Neural progenitor cell (in vitro differentiated cells): ENCODE measurements around the gene VPS26A. TPM values are rescaled to one million over a fixed set of nuclear protein-coding genes. Genes with fewer than 3 reads are reported as not detected.

Experiments
- DNase-seq: peaks from one replicate; pipeline ENCODE4 v3.0.0-alpha.2; 2016; ENCODE audit warnings: low spot score
- H2AFZ ChIP-seq: fragments of 200-600 bp; sonication (generic); replicated peaks from 2 replicates; pipeline ENCODE4 v1.6.1; 2016; ENCODE audit warnings: antibody characterized with exemption
- H3F3A ChIP-seq: fragments of 200-600 bp; sonication (generic); 2 replicates; pipeline ENCODE4 v1.6.1; 2016; ENCODE audit warnings: antibody characterized with exemption, low read depth
- H3K27ac ChIP-seq: fragments of 200-600 bp; sonication (generic); 2 replicates; pipeline ENCODE4 v1.5.1; 2016; ENCODE audit warnings: mild to moderate bottlenecking
- H3K27me3 ChIP-seq: fragments of 200-600 bp; sonication (generic); 2 replicates; pipeline ENCODE4 v1.6.1; 2016; ENCODE audit warnings: mild to moderate bottlenecking, moderate library complexity
- H3K36me3 ChIP-seq: fragments of 200-600 bp; sonication (generic); 2 replicates; pipeline ENCODE4 v1.5.1; 2016
- H3K4me1 ChIP-seq: fragments of 200-600 bp; sonication (generic); 2 replicates; pipeline ENCODE4 v1.6.1; 2016; ENCODE audit warnings: mixed run types
- H3K4me2 ChIP-seq: fragments of 200-600 bp; sonication (generic); 2 replicates; pipeline ENCODE4 v1.6.1; 2016
- H3K4me3 ChIP-seq: fragments of 200-600 bp; sonication (generic); 2 replicates; pipeline ENCODE4 v1.5.1; 2016
- H3K79me2 ChIP-seq: fragments of 200-600 bp; sonication (generic); 2 replicates; pipeline ENCODE4 v1.6.1; 2016; ENCODE audit warnings: low read depth
- H3K9ac ChIP-seq: fragments of 200-600 bp; sonication (generic); 2 replicates; pipeline ENCODE4 v1.6.1; 2016
- H3K9me3 ChIP-seq: fragments of 200-600 bp; sonication (generic); 2 replicates; pipeline ENCODE4 v1.5.1; 2016; ENCODE audit warnings: low read depth
- H4K20me1 ChIP-seq: fragments of 200-600 bp; sonication (generic); 2 replicates; pipeline ENCODE4 v1.6.1; 2016; ENCODE audit warnings: low read depth
- H3K27ac Mint-ChIP-seq: 3 replicates; pipeline ENCODE4 v1.8.0; 2021; ENCODE audit warnings: mixed read lengths
- H3K27me3 Mint-ChIP-seq: 2 replicates; pipeline ENCODE4 v1.8.0; 2022; ENCODE audit warnings: low read depth, mild to moderate bottlenecking, inconsistent platforms, moderate library complexity, mixed read lengths; ENCODE audit not compliant: insufficient read depth
- H3K36me3 Mint-ChIP-seq: 3 replicates; pipeline ENCODE4 v1.8.0; 2021; ENCODE audit warnings: mixed read lengths
- H3K4me1 Mint-ChIP-seq: 3 replicates; pipeline ENCODE4 v1.8.0; 2021; ENCODE audit warnings: mixed read lengths
- H3K4me3 Mint-ChIP-seq: 3 replicates; pipeline ENCODE4 v1.8.0; 2021; ENCODE audit warnings: mild to moderate bottlenecking, moderate library complexity, mixed read lengths
- H3K9me3 Mint-ChIP-seq: 3 replicates; pipeline ENCODE4 v1.8.0; 2020; ENCODE audit warnings: mixed read lengths
- CTCF ChIP-seq: fragments of 200-600 bp; sonication (generic); IDR thresholded peaks from 2 replicates; pipeline ENCODE4 v1.5.1; 2017; ENCODE audit warnings: antibody characterized with exemption, mild to moderate bottlenecking
- EZH2 ChIP-seq: fragments of 200-600 bp; sonication (generic); IDR thresholded peaks from 2 replicates; pipeline ENCODE4 v1.6.1; 2017; ENCODE audit warnings: antibody characterized with exemption, mild to moderate bottlenecking, moderate library complexity
- EZH2phosphoT487 ChIP-seq: fragments of 200-600 bp; sonication (generic); IDR thresholded peaks from 2 replicates; pipeline ENCODE4 v1.6.1; 2017; ENCODE audit warnings: antibody characterized with exemption
- total RNA-seq: library from RNA; depleted of rRNA; stranded (reverse); fragments of >200 nt; gene quantifications from 2 replicates; pipeline ENCODE4 v1.2.3, GENCODE V29; 2015; ENCODE audit warnings: low replicate concordance

The VPS26A gene
- total RNA-seq, 1 donor from 2014 or later = 56.0 TPM

- H3K79me2 ChIP-seq = no peaks in the 10 kb centered on the region
- no peaks in the 10 kb centered on the region for H3K27me3 ChIP-seq
- H3K4me1 ChIP-seq = peaks cover 12% of the 10 kb centered on the region
- no peak overlapping the region for H3K4me3 Mint-ChIP-seq
- no peak overlapping the region for H3K9ac ChIP-seq
- H3K27me3 Mint-ChIP-seq = peaks cover 6% of the 10 kb centered on the region
- H3K27ac Mint-ChIP-seq = no peak overlapping the region
- no peak overlapping the region for H3K4me2 ChIP-seq
- no peaks in the 10 kb centered on the region for H3K9me3 Mint-ChIP-seq
- H3K9me3 ChIP-seq = no peaks in the 10 kb centered on the region
- peaks cover 5% of the 10 kb centered on the region for H3F3A ChIP-seq
- peaks cover 13% of the 10 kb centered on the region for H3K4me1 Mint-ChIP-seq
- TF ChIP-seq EZH2phosphoT487 (no peak), CTCF (no peak), EZH2 (no peak)
- no peak overlapping the region for H3K27ac ChIP-seq
- no peaks in the 10 kb centered on the region for H3K36me3 Mint-ChIP-seq
- DNase-seq = no peak
- H4K20me1 ChIP-seq = no peaks in the 10 kb centered on the region
- no peak overlapping the region for H2AFZ ChIP-seq
- no peaks in the 10 kb centered on the region for H3K36me3 ChIP-seq
- no peak overlapping the region for H3K4me3 ChIP-seq
These were observed 35.0 kb upstream of the VPS26A start for GRCh38 chr10:69088801-69089501.

GRCh38 chr10:69089638-69090599 lies 34.1 kb upstream of the VPS26A start:
- Mint-ChIP-seq H3K27ac (no peak overlapping the region), H3K9me3 (no peaks in the 10 kb centered on the region), H3K4me3 (no peak overlapping the region), H3K27me3 (peaks cover 6% of the 10 kb centered on the region), H3K4me1 (peaks cover 13% of the 10 kb centered on the region), H3K36me3 (no peaks in the 10 kb centered on the region)
- Histone ChIP-seq H3K27me3 (no peaks in the 10 kb centered on the region), H2AFZ (no peak overlapping the region), H3K79me2 (no peaks in the 10 kb centered on the region), H3K36me3 (no peaks in the 10 kb centered on the region), H4K20me1 (no peaks in the 10 kb centered on the region), H3K4me2 (no peak overlapping the region), H3K4me1 (peaks cover 12% of the 10 kb centered on the region), H3K9ac (no peak overlapping the region), H3K27ac (no peak overlapping the region), H3F3A (peaks cover 5% of the 10 kb centered on the region), H3K4me3 (no peak overlapping the region), H3K9me3 (no peaks in the 10 kb centered on the region)
- no peak for TF ChIP-seq EZH2phosphoT487
- no peak for TF ChIP-seq CTCF
- DNase-seq = no peak

- no peaks in the 10 kb centered on the region for H3K9me3 Mint-ChIP-seq
- no peak overlapping the region for H3K4me2 ChIP-seq
- H3K9me3 ChIP-seq = no peaks in the 10 kb centered on the region
- H2AFZ ChIP-seq = no peak overlapping the region
- H3K9ac ChIP-seq = no peak overlapping the region
- no peaks in the 10 kb centered on the region for H4K20me1 ChIP-seq
- no peak overlapping the region for H3K27ac ChIP-seq
- no peak for DNase-seq
- H3K36me3 ChIP-seq = no peaks in the 10 kb centered on the region
- H3K27ac Mint-ChIP-seq = no peak overlapping the region
- H3K36me3 Mint-ChIP-seq = no peaks in the 10 kb centered on the region
- no peak overlapping the region for H3K4me3 ChIP-seq
- peaks cover 5% of the 10 kb centered on the region for H3F3A ChIP-seq
- H3K4me1 Mint-ChIP-seq = peaks cover 7% of the 10 kb centered on the region
- TF ChIP-seq EZH2 = no peak
- no peak for TF ChIP-seq EZH2phosphoT487
- no peak for TF ChIP-seq CTCF
- H3K79me2 ChIP-seq = no peaks in the 10 kb centered on the region
- H3K4me1 ChIP-seq = peaks cover 7% of the 10 kb centered on the region
- no peak overlapping the region for H3K4me3 Mint-ChIP-seq
- H3K27me3 ChIP-seq = no peaks in the 10 kb centered on the region
- peaks cover 4% of the 10 kb centered on the region for H3K27me3 Mint-ChIP-seq
These were observed 33.3 kb upstream of the VPS26A start for GRCh38 chr10:69090685-69091084.
